ENCODE measurements around the gene EXOC4. TPM values are rescaled to one million over a fixed set of nuclear protein-coding genes. Genes with fewer than 3 reads are reported as not detected.

The EXOC4 gene
- total and polyA plus RNA-seq, 2 of the 8 experiments (the other 6 are each of a cell fraction or from before 2014, with no cell fraction given): 27.0 to 67.3 TPM

GRCh38 chr7:133629701-133630100 lies 376.8 kb downstream of the EXOC4 start:
- no peak overlapping the region for H3K4me3 ChIP-seq (ENCODE audit: extremely low read depth in 1 of 4, insufficient read depth in 2 of 4, low read depth in 3 of 4, low read length in 4 of 4)
- no peak overlapping the region for H4K91ac ChIP-seq (replicated peaks; ENCODE audit: insufficient read length, low read length)
- ChIA-PET CTCF (ENCODE audit: partially characterized antibody) (no interaction called here), POLR2A (ENCODE audit: partially characterized antibody) (no interaction called here)
- DNase-seq (ENCODE audit: low read depth in 1 of 2, low spot score in 2 of 2) (no peak), FAIRE-seq (no peak)
- no peaks in the 10 kb centered on the region for H3K27me3 ChIP-seq (replicated peaks in 1 of 4; ENCODE audit: control insufficient read depth in 3 of 4, extremely low read depth in 1 of 4, insufficient read depth in 3 of 4, low read length in 3 of 4)
- H2BK5ac ChIP-seq (ENCODE audit: low read depth, low read length): no peak overlapping the region
- H3K18ac ChIP-seq (ENCODE audit: extremely low read depth, low read length): no peak overlapping the region
- no peak overlapping the region for H4K5ac ChIP-seq (ENCODE audit: insufficient read length, low read depth, low read length)
- H2BK12ac ChIP-seq (ENCODE audit: low read depth, low read length): no peak overlapping the region
- H3K4me1 ChIP-seq (replicated peaks in 1 of 4; ENCODE audit: control insufficient read depth in 3 of 4, insufficient read depth in 4 of 4, low read length in 3 of 4): no peaks in the 10 kb centered on the region
- no peak overlapping the region for H2BK15ac ChIP-seq (ENCODE audit: low read length)
- no peaks in the 10 kb centered on the region for H3K79me2 ChIP-seq (ENCODE audit: control insufficient read depth in 1 of 2, insufficient read depth in 2 of 2, low read length in 2 of 2)
- no peak overlapping the region for H3K4ac ChIP-seq (replicated peaks; ENCODE audit: insufficient read length, low read depth, low read length)
- H4K8ac ChIP-seq (ENCODE audit: extremely low read depth, insufficient read depth, low read length): no peak overlapping the region
- no peak overlapping the region for H3K9ac ChIP-seq (replicated peaks in 1 of 4; ENCODE audit: extremely low read depth in 1 of 4, low read depth in 3 of 4, low read length in 3 of 4)
- H3K56ac ChIP-seq (replicated peaks; ENCODE audit: insufficient read length, low read depth, low read length): no peak overlapping the region
- no peaks in the 10 kb centered on the region for H3K9me3 ChIP-seq (ENCODE audit: insufficient read depth in 2 of 2, low read depth in 1 of 2, low read length in 1 of 2)
- no peak overlapping the region for H2AFZ ChIP-seq (ENCODE audit: low read length)
- no peak overlapping the region for H3K23ac ChIP-seq (ENCODE audit: insufficient read length)
- WGBS, 2 experiments (ENCODE audit: extremely low coverage in 1 of 2, insufficient coverage in 1 of 2, insufficient read length in 1 of 2, insufficient replicate concordance in 2 of 2, low coverage in 1 of 2, low lambda C conversion rate in 2 of 2, missing lambda C conversion rate in 1 of 2): 76% methylated on average over 5 of the region's 5 CpGs; no CpG with 5 or more reads in 1 of the 2 experiments
- H3K27ac ChIP-seq (ENCODE audit: low read depth, low read length): no peak overlapping the region
- H2BK20ac ChIP-seq (ENCODE audit: low read length): no peak overlapping the region
- H3K4me2 ChIP-seq (ENCODE audit: insufficient read depth in 1 of 2, low read depth in 2 of 2, low read length in 2 of 2): no peak overlapping the region
- no peak overlapping the region for H2BK120ac ChIP-seq (replicated peaks; ENCODE audit: low read depth, low read length)
- H4K20me1 ChIP-seq (replicated peaks in 1 of 2; ENCODE audit: control insufficient read depth in 1 of 2, insufficient read depth in 2 of 2, low read length in 2 of 2): no peaks in the 10 kb centered on the region
- H3K23me2 ChIP-seq (ENCODE audit: low read depth, low read length): no peaks in the 10 kb centered on the region
- H2AK5ac ChIP-seq (ENCODE audit: low read depth, low read length): no peak overlapping the region
- no peaks in the 10 kb centered on the region for H3K79me1 ChIP-seq (ENCODE audit: low read depth, low read length)
- no peak overlapping the region for H3K14ac ChIP-seq (ENCODE audit: insufficient read length)
- no peaks in the 10 kb centered on the region for H3K36me3 ChIP-seq (ENCODE audit: control insufficient read depth in 2 of 4, insufficient read depth in 4 of 4, low read length in 3 of 4)
- TF ChIP-seq SIRT6 (IDR thresholded peaks at IDR 0.05; ENCODE audit: low read length) (no peak), RNF2 (IDR thresholded peaks at IDR 0.05; ENCODE audit: borderline replicate concordance, low read depth, low read length, missing control alignments, poor library complexity, severe bottlenecking) (no peak), BACH1 (IDR thresholded peaks at IDR 0.05; ENCODE audit: low read length) (no peak)
